HG03175 (cell line): ENCODE results near the gene WWOX.

Experiments used
- ATAC-seq: cut with Tn5 transposase; IDR thresholded peaks from one replicate; pipeline ENCODE4 v1.9.1; 2021; ENCODE audit warnings: mild to moderate bottlenecking, moderate library complexity; ENCODE audit not compliant: unreplicated experiment

Gene WWOX

GRCh38 chr16:78385086-78385805, 285.8 kb downstream of the WWOX start:
- ATAC-seq, result no peak

GRCh38 chr16:78386557-78387324, 287.3 kb downstream of the WWOX start:
- ATAC-seq, result no peak

GRCh38 chr16:78389009-78389498, 289.6 kb downstream of the WWOX start:
- no peak for ATAC-seq

DNA sequence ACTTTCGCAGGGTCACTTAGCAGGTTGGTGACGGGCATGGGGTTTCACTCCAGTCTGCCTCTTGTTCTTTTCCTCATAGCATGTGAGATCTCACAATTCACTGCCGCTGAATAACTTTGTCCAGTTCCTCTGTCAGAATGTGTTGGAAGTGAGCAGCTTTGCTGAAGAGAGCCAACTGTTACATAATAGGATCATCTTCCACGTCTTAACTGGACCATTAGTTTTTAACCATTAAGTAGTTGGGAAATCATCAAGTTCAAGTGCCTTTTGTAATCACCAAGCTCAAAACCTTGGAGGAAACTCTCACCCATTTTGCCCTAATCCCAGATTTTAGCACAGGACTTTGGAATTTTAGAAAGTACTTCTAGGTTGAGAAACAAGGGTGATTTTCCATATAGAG, 290.6 kb downstream of the WWOX start:
- ATAC-seq, result no peak

DNA sequence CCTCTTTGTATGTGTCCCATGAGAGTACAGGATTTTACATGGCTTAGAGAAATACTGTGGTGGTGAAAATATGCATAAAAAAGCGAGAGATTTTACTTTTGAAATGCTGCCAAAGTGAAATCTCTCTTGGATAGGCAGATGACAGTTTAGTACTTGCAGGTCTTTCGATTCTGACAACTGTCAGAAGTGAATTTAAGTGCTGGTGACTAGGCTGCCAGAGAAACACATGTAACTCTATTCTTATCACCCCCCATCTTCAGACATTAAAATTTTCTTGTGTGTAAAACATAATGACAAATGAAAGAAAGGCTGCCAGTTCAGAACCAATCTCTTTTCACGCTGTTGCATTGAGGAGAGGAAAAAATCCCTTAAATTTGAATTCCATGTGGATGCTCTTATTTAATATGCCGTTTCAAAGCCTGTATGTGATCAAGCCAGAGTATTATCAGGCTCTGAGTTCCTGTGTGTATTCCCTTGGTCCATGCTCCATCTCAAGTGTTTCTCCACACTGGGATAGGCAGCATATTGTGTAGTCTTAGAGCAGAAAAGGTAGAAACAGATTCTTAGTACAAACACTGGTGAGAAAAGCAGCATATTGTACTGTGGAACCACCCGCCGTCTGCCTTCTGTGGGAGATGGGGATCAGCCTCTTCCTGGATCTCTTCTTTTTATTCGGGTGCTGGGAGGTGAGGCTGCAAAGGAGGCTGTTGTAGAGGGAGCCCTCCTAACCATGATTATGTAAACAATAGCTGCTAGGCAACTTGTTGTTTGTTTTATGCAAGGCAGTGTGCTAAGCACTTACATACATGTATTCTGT, 291.3 kb downstream of the WWOX start:
- no peak for ATAC-seq

DNA sequence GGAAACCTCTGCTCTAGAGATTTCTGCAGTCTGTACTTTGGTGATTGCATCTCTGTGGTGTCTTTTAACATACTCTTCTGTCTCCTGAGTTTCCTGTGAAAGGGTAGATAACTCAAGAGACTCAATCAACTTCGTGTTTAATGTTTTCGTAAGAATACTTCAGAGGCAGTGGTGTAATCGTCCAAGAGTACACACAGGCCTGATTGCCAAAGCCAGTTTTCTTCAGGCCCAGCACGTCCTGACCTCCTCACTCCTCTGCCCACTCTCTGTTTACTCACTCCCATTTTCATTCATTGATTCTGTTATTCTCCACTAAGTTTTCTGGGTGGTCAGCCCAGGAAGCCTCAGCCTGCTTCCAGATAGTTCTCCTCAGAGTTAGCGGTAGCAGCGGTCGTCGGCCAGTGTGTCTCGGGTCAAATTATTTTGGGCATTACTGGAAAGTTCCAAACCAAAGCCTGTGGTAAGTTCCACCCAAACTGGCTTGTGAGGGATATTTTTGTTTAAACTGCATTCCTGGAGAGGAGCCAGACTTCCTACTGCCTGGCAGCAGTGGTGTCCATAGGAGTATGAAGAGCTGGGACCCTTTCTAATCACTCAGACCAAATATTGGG, 293.2 kb downstream of the WWOX start:
- no peak for ATAC-seq

DNA sequence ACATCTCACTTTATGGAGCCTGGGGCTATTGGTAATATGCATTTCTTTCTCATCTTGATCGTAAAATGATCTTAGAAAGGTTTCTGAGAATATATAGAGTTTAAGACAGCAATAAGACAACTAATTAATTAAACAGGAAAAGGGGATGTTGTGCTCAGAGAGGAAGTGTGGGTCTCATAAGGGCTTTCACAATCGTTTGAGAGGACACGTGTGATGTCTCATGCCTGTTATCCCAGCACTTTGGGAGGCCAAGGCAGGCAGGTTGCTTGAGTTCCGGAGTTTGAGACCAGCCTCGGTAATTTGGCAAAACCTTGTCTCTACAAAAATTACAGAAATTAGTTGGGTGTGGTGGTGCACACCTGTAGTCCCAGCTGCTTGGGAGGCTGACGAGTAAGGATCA, 295.6 kb downstream of the WWOX start:
- ATAC-seq, result no peak

DNA sequence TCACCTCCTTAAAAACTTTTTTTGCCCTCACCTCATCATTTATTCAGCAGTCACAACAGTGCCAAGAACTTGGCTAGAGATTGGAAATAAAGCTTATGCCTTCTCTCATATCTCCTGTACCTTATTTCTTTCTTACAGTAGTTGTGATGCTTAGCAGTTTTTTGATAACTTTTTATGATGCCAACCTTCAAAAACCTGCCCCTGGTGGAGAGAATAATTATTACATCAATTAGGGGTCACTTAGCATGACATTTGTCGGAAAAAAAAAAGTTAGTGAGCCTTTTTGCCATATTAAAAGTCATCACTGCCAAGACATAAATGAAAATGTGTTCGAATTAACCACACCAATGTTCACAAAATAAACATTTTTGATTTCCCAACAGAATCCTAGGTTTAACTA, 296.6 kb downstream of the WWOX start:
- no peak for ATAC-seq

DNA sequence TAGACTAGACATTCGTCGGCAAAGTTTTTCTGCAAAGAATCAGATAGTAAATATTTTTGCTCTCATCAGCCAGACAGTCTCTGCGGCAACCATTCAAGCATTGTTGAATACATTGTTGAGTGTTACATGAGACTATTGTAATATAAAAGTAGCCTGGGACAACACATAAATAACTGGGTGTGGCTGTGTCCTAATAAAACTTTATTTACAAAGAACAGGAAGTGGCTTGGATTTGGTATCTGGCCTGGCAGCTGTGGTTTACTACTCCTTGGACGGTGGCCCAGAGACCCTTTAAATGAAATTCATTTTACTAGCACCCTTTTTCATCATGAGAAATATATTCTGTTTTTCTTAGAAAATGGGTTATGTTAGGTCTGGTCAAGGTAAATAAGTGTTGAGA, 297.2 kb downstream of the WWOX start:
- no peak for ATAC-seq

GRCh38 chr16:78399384-78399783, 299.9 kb downstream of the WWOX start:
- no peak for ATAC-seq

DNA sequence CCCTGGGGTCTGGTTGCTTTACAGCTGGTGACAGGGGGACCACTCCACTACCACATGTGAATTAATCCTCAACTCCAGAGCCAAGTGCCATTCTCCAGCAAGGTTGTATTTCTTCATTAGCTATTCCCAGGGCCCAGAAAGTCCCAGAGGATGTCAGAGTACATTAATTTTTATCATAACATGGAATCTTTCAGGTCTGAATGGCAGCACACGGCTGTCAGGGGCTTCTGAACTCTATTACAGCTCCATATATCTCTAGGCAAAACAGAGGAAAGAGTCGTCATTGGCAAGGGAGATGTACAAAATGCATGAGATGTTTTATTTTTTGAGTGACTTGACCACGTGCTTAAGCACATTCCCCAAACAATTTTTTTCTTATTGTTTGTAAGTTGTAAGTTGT, 303.4 kb downstream of the WWOX start:
- no peak for ATAC-seq

DNA sequence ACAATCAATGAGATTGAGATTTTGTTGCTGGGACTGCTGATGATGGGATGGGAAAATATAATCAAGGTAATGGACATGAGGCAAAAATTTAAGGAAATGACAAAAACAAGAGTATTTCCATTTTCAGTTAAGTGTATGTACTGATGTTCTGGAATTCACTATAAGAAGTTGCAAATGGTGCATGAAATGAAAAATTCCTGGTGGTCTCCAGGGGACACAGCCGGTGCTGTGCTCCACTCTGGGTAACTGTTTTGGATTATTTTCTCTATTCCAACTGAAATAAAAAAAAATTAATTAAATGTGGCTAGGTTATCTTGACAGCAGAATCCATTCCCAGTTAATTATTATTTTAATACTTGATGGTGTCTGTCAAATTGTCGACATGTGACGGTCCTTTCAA, 305.6 kb downstream of the WWOX start:
- ATAC-seq, result no peak

GRCh38 chr16:78405833-78406232, 306.4 kb downstream of the WWOX start:
- ATAC-seq, result no peak

GRCh38 chr16:78407191-78407590, 307.7 kb downstream of the WWOX start:
- no peak for ATAC-seq

DNA sequence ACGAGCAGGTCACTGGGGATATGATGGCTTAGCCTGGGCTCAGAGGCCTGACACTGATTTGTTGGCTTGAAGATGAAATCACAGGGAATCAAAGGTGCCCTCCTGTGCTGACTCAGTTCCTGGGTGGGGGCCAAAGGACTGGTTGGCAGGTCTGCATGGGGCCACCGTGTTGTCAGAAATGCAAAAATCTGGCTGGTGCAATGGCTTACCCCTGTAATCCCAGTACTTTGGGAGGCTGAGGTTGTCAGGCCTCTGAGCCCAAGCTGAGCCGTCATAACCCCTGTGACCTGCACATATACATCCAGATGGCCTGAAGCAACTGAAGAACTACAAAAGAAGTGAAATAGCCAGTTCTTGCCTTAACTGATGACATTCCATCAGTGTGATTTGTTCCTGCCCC, 314.2 kb downstream of the WWOX start:
- ATAC-seq, result no peak

DNA sequence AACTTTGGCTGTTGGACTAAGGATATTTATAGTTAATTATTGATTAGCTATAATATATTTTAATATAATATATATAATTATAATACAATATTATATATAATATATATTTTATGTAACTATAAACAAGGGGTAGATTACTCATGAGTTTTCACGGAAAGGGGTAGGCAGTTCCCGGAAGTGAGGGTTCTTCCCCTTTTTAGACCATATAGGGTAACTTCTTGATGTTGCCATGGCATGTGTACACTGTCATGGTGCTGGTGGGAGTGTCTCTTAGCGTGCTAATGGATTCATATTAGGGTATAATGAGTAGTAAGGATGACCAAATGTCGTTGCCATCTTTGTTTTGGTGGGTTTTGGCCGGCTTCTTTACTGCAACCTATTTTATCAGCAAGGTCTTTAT, 315.6 kb downstream of the WWOX start:
- no peak for ATAC-seq

- no peak for ATAC-seq
These were observed 316.2 kb downstream of the WWOX start for GRCh38 chr16:78415669-78416068.

DNA sequence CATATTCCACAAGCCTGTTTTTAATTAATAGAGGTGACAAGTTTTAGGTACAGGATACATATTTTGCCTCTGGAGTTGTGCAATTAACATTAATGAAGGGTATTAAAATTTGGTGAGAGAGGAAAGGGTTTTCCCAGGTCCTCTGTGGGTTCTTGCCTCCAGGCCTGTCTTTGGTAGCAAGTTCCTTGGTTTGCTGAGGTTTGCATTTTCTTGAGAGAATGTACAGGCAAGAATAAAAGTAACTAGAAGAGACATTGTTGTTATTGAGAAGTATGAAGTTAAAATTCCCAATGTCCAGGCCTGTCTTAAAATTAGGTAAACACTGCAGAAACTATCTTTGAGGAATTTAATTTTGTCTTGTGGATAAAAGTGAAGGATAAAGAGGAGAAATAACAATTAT, 316.9 kb downstream of the WWOX start:
- no peak for ATAC-seq

- ATAC-seq, result no peak
These were observed 321.8 kb downstream of the WWOX start for GRCh38 chr16:78421181-78421708.

DNA sequence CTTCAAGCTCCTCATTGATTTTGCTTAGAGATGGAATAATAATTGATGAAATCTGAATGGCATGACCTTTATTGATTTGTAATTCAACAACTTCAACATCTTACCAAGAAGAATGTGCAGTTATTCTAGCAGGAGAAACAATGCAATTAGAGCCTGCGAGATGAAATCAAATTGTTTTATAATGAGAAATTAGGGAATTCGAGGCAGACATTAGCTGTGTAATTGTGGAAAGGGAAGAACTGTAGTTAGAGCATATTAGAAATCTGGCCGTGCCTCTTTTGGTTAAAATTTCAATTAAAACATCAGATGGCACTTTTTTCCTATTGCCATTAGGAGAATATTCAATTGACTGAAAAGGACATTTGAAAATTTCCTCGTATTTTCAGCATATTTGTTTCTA, 325.8 kb downstream of the WWOX start:
- ATAC-seq, result no peak
